Measurements from ENCODE around the gene OMP. TPM values are rescaled to one million over a fixed set of nuclear protein-coding genes. Genes with fewer than 3 reads are reported as not detected.

The OMP gene
- total and polyA plus RNA-seq, 7 donors, result 0.32 TPM; not detected in 6

DNA sequence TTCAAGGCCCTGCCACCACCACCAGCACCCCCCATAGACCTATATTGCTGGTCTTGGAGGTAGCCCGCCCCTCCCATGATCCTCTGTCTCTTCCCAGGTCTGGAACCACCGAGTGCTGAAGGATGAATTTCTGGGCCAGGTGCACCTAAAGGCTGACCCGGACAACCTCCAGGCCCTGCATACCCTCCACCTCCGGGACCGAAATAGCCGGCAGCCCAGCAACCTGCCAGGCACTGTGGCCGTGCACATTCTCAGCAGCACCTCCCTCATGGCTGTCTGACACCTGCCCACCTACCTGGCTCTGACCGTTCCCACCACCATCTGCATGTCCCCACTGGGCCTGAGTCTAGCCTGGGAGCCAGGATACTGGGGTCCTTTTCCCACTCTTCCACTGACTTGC is 21.0 kb downstream of the OMP start:
- DNase-seq (peak; percentile 9 to 34), ATAC-seq (no peak)
- WGBS, 3 donors, result 87 to 95% (median 88%) methylated on average over 8 of the region's 8 CpGs
- Histone ChIP-seq H3K4me1 (no peaks in the 10 kb centered on the region), H3K9me3 (no peaks in the 10 kb centered on the region), H3K4me3 (no peak overlapping the region), H3K36me3 (ENCODE audit: insufficient read depth in 1 of 2, low read depth in 1 of 2) (no peaks in the 10 kb centered on the region), H3K27me3 (ENCODE audit: insufficient read depth in 3 of 3, low read length in 2 of 3) (no peaks in the 10 kb centered on the region), H3K27ac (no peak overlapping the region)
- TF ChIP-seq, protein P1, sequence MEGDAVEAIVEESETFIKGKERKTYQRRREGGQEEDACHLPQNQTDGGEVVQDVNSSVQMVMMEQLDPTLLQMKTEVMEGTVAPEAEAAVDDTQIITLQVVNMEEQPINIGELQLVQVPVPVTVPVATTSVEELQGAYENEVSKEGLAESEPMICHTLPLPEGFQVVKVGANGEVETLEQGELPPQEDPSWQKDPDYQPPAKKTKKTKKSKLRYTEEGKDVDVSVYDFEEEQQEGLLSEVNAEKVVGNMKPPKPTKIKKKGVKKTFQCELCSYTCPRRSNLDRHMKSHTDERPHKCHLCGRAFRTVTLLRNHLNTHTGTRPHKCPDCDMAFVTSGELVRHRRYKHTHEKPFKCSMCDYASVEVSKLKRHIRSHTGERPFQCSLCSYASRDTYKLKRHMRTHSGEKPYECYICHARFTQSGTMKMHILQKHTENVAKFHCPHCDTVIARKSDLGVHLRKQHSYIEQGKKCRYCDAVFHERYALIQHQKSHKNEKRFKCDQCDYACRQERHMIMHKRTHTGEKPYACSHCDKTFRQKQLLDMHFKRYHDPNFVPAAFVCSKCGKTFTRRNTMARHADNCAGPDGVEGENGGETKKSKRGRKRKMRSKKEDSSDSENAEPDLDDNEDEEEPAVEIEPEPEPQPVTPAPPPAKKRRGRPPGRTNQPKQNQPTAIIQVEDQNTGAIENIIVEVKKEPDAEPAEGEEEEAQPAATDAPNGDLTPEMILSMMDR (IDR thresholded peaks at IDR 0.05), result no peak
- intact Hi-C loops (cut with DNase I), result no loop called here

DNA sequence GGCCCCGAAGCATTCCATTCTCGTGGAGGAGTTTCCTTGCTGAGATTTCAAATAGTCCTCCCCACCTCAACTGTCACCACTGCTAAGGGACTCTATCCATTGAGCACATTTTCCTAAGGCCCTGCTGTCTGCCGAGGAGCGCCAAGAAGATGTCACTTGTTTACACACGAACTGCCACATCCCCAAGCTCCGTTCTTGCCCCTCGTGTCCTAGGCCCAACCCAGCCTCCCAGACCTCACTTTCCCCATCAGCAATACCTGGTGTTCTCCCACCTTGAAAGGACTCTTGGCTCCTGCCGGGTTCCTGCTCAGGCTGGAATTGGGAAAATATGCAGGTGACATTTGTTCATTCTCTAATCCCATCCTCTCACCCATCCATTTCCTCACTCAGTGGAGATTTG is 21.4 kb downstream of the OMP start:
- H3K36me3 ChIP-seq (ENCODE audit: insufficient read depth in 1 of 2, low read depth in 1 of 2), result no peaks in the 10 kb centered on the region
- no peaks in the 10 kb centered on the region for H3K27me3 ChIP-seq (ENCODE audit: insufficient read depth in 3 of 3, low read length in 2 of 3)
- intact Hi-C loops (cut with DNase I), result no loop called here
- ATAC-seq (no peak), DNase-seq (no peak)
- H3K4me3 ChIP-seq, result no peak overlapping the region
- TF ChIP-seq, protein P1 (IDR thresholded peaks at IDR 0.05), result no peak
- H3K9me3 ChIP-seq, result no peaks in the 10 kb centered on the region
- 82 to 91% (median 85%) methylated on average over 8 of the region's 8 CpGs for WGBS, 3 donors
- no peak overlapping the region for H3K27ac ChIP-seq
- H3K4me1 ChIP-seq, result no peaks in the 10 kb centered on the region

DNA sequence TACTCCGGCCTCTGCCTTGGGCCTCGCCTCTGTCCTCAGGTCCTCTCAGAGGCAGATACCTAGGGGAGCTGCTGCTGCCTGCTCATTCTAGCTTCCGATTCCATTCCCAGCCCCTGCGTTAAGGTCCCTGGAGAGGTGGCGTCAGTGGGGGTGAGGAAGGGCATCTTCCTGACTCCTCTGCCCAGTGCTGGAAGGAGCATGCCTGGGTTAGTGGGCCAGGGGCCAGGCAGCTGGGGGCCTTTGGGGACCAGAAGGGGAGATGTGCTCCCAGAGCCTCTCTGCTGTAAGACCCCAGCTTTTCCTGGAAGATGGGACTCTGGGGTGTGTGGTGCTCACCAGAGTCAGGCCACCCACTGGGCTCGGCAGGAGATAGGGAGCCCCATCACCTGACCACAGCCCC is 21.8 kb downstream of the OMP start:
- intact Hi-C loops (cut with DNase I), result no loop called here
- ATAC-seq, result no peak
- WGBS, 3 donors, result 85 to 89% (median 88%) methylated on average over 6 of the region's 6 CpGs
- H3K27me3 ChIP-seq (ENCODE audit: insufficient read depth in 3 of 3, low read length in 2 of 3), result no peaks in the 10 kb centered on the region
- TF ChIP-seq, protein P1 (IDR thresholded peaks at IDR 0.05), result no peak
- no peaks in the 10 kb centered on the region for H3K9me3 ChIP-seq
- H3K36me3 ChIP-seq (ENCODE audit: insufficient read depth in 1 of 2, low read depth in 1 of 2), result no peaks in the 10 kb centered on the region
- no peak overlapping the region for H3K27ac ChIP-seq
- peak in 1 of 2 donors; percentile 5 for DNase-seq
- H3K4me1 ChIP-seq, result no peaks in the 10 kb centered on the region
- H3K4me3 ChIP-seq, result no peak overlapping the region

DNA sequence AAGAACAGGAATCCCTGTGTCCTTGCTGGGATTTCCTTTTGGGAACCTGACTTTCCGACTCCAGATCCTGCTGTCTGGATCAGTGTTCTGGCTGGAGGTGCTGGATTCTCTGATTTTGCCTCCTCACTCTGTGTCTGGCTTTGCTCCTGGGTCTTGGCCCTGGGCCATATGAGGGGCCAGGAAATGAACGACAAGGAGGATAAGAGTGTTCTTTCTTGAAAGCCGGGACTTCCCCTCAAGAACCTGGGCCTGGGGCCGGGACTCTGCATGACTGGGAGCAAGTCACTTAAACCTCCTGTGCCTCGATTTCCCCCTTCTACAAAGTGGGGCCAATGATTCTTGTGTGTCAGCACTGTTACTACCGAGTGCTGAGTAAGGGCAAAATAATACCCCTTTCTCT is 22.6 kb downstream of the OMP start:
- no peaks in the 10 kb centered on the region for H3K36me3 ChIP-seq (ENCODE audit: insufficient read depth in 1 of 2, low read depth in 1 of 2)
- no peak overlapping the region for H3K27ac ChIP-seq
- peak in 1 of 2 donors; percentile 8 for DNase-seq
- no peaks in the 10 kb centered on the region for H3K9me3 ChIP-seq
- H3K4me1 ChIP-seq, result no peaks in the 10 kb centered on the region
- H3K27me3 ChIP-seq (ENCODE audit: insufficient read depth in 3 of 3, low read length in 2 of 3), result no peaks in the 10 kb centered on the region
- TF ChIP-seq, protein P1 (IDR thresholded peaks at IDR 0.05), result no peak
- intact Hi-C loops (cut with DNase I), result loop anchor here (5.0 kb wide), 3 partner anchors 62 to 427 kb away; no protein-coding TSS in a partner anchor
- ATAC-seq, result no peak
- H3K4me3 ChIP-seq, result no peak overlapping the region
- 57 to 66% (median 62%) methylated on average over 6 of the region's 6 CpGs for WGBS, 3 donors

DNA sequence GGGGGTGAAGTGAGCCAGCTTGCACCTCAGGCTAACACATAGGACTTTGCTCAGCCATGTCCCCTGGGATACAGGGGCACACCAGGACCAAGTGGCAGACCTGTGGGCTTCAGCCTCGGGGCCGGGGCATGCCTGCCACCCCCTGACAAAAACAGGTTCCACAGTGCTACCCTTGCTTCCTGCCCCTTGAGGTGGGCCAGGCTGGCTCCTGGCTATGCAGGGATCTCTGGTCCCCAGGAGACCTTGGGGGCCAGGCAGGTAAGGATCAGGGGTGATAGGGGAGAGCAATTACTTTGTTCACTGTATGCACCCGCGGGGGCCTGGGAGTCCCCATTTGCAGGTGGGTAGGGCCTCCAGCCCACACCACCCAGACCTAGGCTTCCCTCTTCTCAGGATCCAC is 23.1 kb downstream of the OMP start:
- Histone ChIP-seq H3K4me1 (no peaks in the 10 kb centered on the region), H3K9me3 (no peaks in the 10 kb centered on the region), H3K4me3 (no peak overlapping the region), H3K36me3 (ENCODE audit: insufficient read depth in 1 of 2, low read depth in 1 of 2) (no peaks in the 10 kb centered on the region), H3K27ac (no peak overlapping the region), H3K27me3 (ENCODE audit: insufficient read depth in 3 of 3, low read length in 2 of 3) (no peaks in the 10 kb centered on the region)
- TF ChIP-seq, protein P1 (IDR thresholded peaks at IDR 0.05), result no peak
- WGBS, 3 donors, result 91 to 92% (median 91%) methylated on average over 4 of the region's 4 CpGs
- intact Hi-C loops (cut with DNase I), result loop anchor here (5.0 kb wide), 3 partner anchors 62 to 427 kb away; no protein-coding TSS in a partner anchor
- ATAC-seq, result no peak
- DNase-seq, result no peak

Data from psoas muscle (tissue), 8 donors.